Peyer's patch (tissue), 4 donors: Measurements from ENCODE around the gene LAMA5. TPM values are rescaled to one million over a fixed set of nuclear protein-coding genes. Genes with fewer than 3 reads are reported as not detected.

Experiments used
- DNase-seq, 3 donors: peaks; one replicate each; pipeline ENCODE4 v3.0.0-alpha.2; 2017 to 2019
- H3K27ac ChIP-seq, 4 donors: fragments of 200-600 bp; sonication (generic); one replicate each; pipeline ENCODE4 v1.5.1; 2016 to 2019
- H3K27me3 ChIP-seq, 2 donors: fragments of 200-600 bp; sonication (generic); one replicate each; pipeline ENCODE4 v1.5.1; 2019
- H3K36me3 ChIP-seq, 3 donors: fragments of 200-600 bp; sonication (generic); one replicate each; pipeline ENCODE4 v1.5.1; 2016 to 2019
- H3K4me1 ChIP-seq, 4 donors: fragments of 200-600 bp; sonication (generic); one replicate each; pipeline ENCODE4 v1.5.1; 2016 to 2019
- H3K4me3 ChIP-seq, 4 donors: fragments of 200-600 bp; sonication (generic); 1 replicate in 3 of 4; 2 replicates in 1 of 4; pipeline ENCODE4 v1.5.1; 2016 to 2019; ENCODE audit warnings: mild to moderate bottlenecking in 1 of 4
- H3K9me3 ChIP-seq, 4 donors: fragments of 200-600 bp; sonication (generic); one replicate each; pipeline ENCODE4 v1.5.1; 2016 to 2019; ENCODE audit warnings: mild to moderate bottlenecking in 1 of 4
- POLR2A ChIP-seq, 2 donors: fragments of 450-650 bp; IDR thresholded peaks; one replicate each; pipeline ENCODE4 v1.5.1; 2017; ENCODE audit warnings: antibody characterized with exemption in 2 of 2, mild to moderate bottlenecking in 2 of 2, moderate library complexity in 2 of 2
- total RNA-seq, 4 donors: library from RNA; depleted of rRNA; stranded (reverse); fragments of >200 nt; gene quantifications; one replicate each; pipeline ENCODE4 v1.1.0, GENCODE V29; 2016
- TF ChIP-seq, protein P1 (sequence below), 6 experiments: fragments of 450-650 bp in 4 of 6; fragments of 200-600 bp in 2 of 6; sonication (generic) in 1 of 6; IDR thresholded peaks; one replicate each; pipeline ENCODE4 v1.5.1; 2017 to 2019; ENCODE audit warnings: antibody characterized with exemption in 6 of 6, mild to moderate bottlenecking in 3 of 6, moderate library complexity in 1 of 6

LAMA5 gene
- total RNA-seq, 4 donors from 2014 or later = 31.2 to 328 (median 87.3) TPM

DNA sequence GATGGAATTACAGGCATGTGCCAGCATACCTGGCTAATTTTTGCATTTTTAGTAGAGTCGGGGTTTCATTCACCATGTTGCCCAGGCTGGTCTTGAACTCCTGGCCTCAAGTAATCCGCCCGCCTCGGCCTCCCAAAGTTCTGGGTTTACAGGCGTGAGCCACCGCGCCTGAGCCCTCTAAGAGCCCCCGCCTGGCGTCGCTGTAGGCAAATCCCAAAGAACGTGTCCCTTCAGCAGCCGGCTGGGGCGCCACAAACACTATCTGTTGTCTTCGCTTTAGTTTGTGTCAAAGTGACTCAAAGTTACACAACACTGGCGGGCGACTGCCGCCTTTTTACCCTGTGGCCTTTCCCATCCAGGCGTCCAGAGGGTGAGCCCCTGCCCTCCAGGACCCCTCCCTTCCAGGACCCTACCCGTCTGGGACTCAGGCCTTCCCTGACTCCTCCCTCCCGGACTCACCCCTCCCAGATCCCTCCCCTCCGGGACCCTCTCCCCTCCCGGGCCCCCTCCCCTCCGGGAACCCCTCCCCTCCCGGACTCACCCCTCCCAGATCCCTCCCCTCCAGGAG, 65.3 kb downstream of the LAMA5 start:
- Histone ChIP-seq H3K27ac (peak overlapping the region; percentile 96 to 97 (median 96)), H3K4me1 (peaks cover 7 to 25% (median 18%) of the 10 kb centered on the region in 4 donors), H3K9me3 (no peaks in the 10 kb centered on the region), H3K36me3 (peaks cover 0 to 37% (median 0%) of the 10 kb centered on the region in 3 donors), H3K27me3 (no peaks in the 10 kb centered on the region), H3K4me3 (peak overlapping the region; percentile 78 to 99 (median 94))
- DNase-seq = peak; percentile 93 to 97 (median 93)
- peak; percentile 36 to 67 for TF ChIP-seq POLR2A (IDR thresholded peaks at IDR 0.05)
- TF ChIP-seq, protein P1, sequence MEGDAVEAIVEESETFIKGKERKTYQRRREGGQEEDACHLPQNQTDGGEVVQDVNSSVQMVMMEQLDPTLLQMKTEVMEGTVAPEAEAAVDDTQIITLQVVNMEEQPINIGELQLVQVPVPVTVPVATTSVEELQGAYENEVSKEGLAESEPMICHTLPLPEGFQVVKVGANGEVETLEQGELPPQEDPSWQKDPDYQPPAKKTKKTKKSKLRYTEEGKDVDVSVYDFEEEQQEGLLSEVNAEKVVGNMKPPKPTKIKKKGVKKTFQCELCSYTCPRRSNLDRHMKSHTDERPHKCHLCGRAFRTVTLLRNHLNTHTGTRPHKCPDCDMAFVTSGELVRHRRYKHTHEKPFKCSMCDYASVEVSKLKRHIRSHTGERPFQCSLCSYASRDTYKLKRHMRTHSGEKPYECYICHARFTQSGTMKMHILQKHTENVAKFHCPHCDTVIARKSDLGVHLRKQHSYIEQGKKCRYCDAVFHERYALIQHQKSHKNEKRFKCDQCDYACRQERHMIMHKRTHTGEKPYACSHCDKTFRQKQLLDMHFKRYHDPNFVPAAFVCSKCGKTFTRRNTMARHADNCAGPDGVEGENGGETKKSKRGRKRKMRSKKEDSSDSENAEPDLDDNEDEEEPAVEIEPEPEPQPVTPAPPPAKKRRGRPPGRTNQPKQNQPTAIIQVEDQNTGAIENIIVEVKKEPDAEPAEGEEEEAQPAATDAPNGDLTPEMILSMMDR (IDR thresholded peaks at IDR 0.05) = peak; percentile 82 to 99 (median 96)

DNA sequence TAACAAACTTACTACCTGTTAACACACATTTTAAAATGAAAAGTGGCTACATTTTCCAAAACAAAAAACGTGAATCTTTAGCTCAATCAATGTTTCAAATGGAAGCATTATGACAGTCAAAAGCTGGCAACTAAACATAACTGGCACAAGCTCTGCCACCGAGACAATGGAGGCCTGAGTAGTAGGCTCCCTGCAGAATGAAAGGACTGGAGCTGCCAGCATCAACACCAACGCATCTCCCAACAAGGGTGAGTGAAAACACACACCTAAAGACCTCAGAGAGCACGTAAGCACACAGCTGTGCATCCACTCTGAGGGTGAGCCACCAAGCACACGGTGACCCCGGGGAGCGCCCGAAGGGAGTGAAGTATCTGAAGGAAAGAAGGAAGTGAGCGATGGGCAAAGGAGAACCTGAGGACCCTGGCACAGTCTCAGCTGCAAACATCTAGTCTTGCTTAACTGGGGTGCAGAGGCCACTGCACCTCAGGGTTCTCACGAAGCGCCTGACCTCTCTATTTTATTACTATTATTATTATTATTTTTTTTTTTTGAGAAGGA, 65.9 kb downstream of the LAMA5 start:
- TF ChIP-seq, protein P1 (IDR thresholded peaks at IDR 0.05) = no peak
- TF ChIP-seq POLR2A (IDR thresholded peaks at IDR 0.05) = no peak
- Histone ChIP-seq H3K4me1 (peaks cover 7 to 25% (median 18%) of the 10 kb centered on the region in 4 donors), H3K9me3 (no peaks in the 10 kb centered on the region), H3K27me3 (no peaks in the 10 kb centered on the region), H3K4me3 (no peak overlapping the region), H3K27ac (no peak overlapping the region), H3K36me3 (peaks cover 0 to 37% (median 0%) of the 10 kb centered on the region in 3 donors)
- no peak for DNase-seq

DNA sequence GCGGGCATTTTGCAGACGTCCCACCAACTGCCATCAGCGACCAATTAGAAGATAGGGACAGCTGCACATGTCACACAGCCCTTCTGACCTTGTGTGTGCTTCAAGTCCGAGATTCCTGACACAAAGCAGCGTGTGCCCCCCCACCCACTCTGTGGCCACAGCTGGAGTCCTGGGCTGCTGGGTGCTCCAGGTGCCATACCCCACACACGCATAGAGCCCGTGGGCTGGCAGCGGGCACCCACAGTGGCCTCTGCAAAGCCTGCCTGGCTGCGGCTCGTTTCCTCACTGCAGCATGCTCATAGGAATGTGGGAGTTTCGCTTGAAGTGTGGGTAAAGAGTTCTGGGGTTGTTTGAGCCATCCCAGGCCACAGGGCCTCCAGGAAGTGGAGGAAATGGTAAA, 66.8 kb downstream of the LAMA5 start:
- TF ChIP-seq, protein P1 (IDR thresholded peaks at IDR 0.05) = no peak
- no peak for TF ChIP-seq POLR2A (IDR thresholded peaks at IDR 0.05)
- no peak for DNase-seq
- no peaks in the 10 kb centered on the region for H3K9me3 ChIP-seq
- H3K27ac ChIP-seq = no peak overlapping the region
- no peak overlapping the region for H3K4me3 ChIP-seq
- H3K27me3 ChIP-seq = no peaks in the 10 kb centered on the region
- H3K4me1 ChIP-seq = peaks cover 7 to 20% (median 17%) of the 10 kb centered on the region in 4 donors
- peaks cover 0 to 37% (median 0%) of the 10 kb centered on the region in 3 donors for H3K36me3 ChIP-seq

DNA sequence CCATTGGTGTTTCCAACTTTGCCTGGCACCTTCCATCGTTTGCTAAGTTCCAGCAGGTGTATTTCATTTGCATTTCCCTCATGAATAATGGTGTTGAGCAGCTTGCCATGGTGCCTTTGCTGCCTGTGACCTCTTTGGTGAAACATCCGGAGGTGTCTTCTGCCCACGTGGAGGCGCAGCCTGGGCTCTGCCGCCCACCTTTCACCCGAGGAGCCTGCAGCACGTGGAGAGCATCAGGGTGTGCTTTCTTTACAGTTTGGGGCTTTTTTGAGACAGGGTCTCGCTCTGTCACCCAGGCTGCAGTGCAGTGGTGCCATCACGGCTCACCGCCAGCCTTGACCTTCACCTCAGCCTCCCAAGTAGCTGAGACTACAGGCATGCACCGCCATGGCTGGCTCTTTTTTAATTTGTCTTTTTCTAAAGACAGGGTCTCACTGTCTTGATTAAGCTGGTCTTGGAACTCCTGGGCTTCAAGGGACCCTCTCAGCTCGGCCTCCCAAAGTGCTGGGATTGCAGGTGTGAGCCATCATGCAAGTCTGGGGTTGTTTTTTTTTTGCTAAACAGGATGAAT, 67.4 kb downstream of the LAMA5 start:
- H3K9me3 ChIP-seq = no peaks in the 10 kb centered on the region
- H3K36me3 ChIP-seq = peaks cover 0 to 35% (median 0%) of the 10 kb centered on the region in 3 donors
- TF ChIP-seq POLR2A (IDR thresholded peaks at IDR 0.05) = no peak
- TF ChIP-seq, protein P1 (IDR thresholded peaks at IDR 0.05) = no peak
- no peak overlapping the region for H3K4me3 ChIP-seq
- H3K4me1 ChIP-seq = peaks cover 7 to 16% (median 12%) of the 10 kb centered on the region in 4 donors
- H3K27ac ChIP-seq = no peak overlapping the region
- DNase-seq = no peak
- no peaks in the 10 kb centered on the region for H3K27me3 ChIP-seq

DNA sequence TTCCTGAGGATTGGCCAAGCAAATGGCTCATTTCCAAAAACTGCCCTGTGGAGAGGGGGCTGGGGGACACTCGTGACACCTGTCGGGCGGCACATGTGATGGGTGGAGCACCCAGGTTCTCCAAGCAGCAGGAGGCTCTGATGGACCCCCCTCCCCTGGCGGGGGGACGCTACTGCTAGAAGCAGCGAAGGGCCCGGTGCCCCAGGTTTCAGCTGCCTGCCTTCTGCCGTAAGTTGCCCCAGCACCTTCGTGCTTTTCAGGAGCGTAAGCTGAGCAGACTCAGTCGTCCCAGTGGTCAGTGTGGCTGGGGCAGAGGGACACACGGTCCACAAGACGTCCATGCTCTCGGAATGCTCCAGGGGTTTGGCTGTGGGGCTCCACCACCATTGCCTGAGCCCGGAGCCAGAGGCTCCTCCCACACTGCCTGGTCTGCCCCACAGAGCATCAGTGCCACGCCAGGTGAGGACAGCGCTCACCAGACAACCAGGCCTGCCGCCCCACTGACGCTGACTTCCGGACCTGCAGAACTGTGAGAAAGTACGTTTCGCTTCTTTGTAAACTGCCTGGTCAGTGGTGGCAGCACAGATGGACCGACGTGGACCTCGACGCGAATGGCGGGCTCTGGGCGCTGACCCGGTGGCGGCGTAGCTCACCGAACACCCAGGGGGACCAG, 68.4 kb downstream of the LAMA5 start:
- TF ChIP-seq, protein P1 (IDR thresholded peaks at IDR 0.05) = no peak
- Histone ChIP-seq H3K4me1 (peaks cover 0 to 6% (median 1%) of the 10 kb centered on the region in 4 donors), H3K27ac (no peak overlapping the region), H3K27me3 (no peaks in the 10 kb centered on the region), H3K36me3 (peaks cover 0 to 41% (median 0%) of the 10 kb centered on the region in 3 donors), H3K4me3 (no peak overlapping the region), H3K9me3 (no peaks in the 10 kb centered on the region)
- DNase-seq = no peak
